ENCODE measurements around the gene MCOLN1. TPM values are rescaled to one million over a fixed set of nuclear protein-coding genes. Genes with fewer than 3 reads are reported as not detected.

The MCOLN1 gene
- total and polyA plus RNA-seq, 2 of the 4 experiments (the other 2 are of a cell fraction) = 3.4 to 19.6 TPM

GRCh38 chr19:7526059-7526929, 3.9 kb downstream of the MCOLN1 start:
- Histone ChIP-seq H3K27ac (ENCODE audit: insufficient read depth, low read length) (no peak overlapping the region), H3K4me3 (ENCODE audit: insufficient read depth, low read depth, low read length) (no peak overlapping the region), H3K4me2 (ENCODE audit: low read depth, low read length) (no peak overlapping the region), H3K18ac (ENCODE audit: low read depth, low read length) (no peak overlapping the region), H3K9me3 (ENCODE audit: control insufficient read depth, insufficient read depth, low read length) (no peaks in the 10 kb centered on the region), H2AK5ac (ENCODE audit: low read depth, low read length) (no peak overlapping the region), H3K56ac (ENCODE audit: extremely low read depth, insufficient read depth, low read length) (no peak overlapping the region; the same call in 1 of the 2 replicates), H3K27me3 (ENCODE audit: control insufficient read depth, insufficient read depth, low read length) (no peaks in the 10 kb centered on the region), H2BK5ac (ENCODE audit: low read depth, low read length, poor library complexity, severe bottlenecking) (no peak overlapping the region), H3K36me3 (ENCODE audit: control insufficient read depth, insufficient read depth, low read length) (peaks cover 15% of the 10 kb centered on the region), H2AFZ (replicated peaks; ENCODE audit: low read length, poor library complexity) (no peak overlapping the region), H3K4ac (ENCODE audit: low read depth, low read length) (no peak overlapping the region), H4K8ac (ENCODE audit: low read depth in 2 of 2, low read length in 2 of 2) (no peak overlapping the region), H2BK15ac (ENCODE audit: low read depth, low read length) (no peak overlapping the region), H3K14ac (replicated peaks; ENCODE audit: low read depth, low read length) (no peak overlapping the region), H3K4me1 (ENCODE audit: control insufficient read depth, insufficient read depth, low read length) (peaks cover 2% of the 10 kb centered on the region; the same call in 1 of the 2 replicates), H4K5ac (ENCODE audit: low read depth, low read length) (no peak overlapping the region), H2AK9ac (replicated peaks; ENCODE audit: low read depth, low read length, poor library complexity) (no peak overlapping the region), H2BK120ac (ENCODE audit: low read depth, low read length) (no peak overlapping the region), H3K23ac (ENCODE audit: low read depth, low read length) (no peak overlapping the region), H3K79me1 (ENCODE audit: low read depth in 1 of 2, low read length in 2 of 2) (peaks cover 7 to 22% of the 10 kb centered on the region in 2 experiments), H4K91ac (ENCODE audit: insufficient read depth, low read depth, low read length) (no peak overlapping the region), H2BK20ac (ENCODE audit: low read depth, low read length) (no peak overlapping the region), H3K9me1 (ENCODE audit: insufficient read depth, low read length) (no peaks in the 10 kb centered on the region), H3K9ac (ENCODE audit: low read depth, low read length) (no peak overlapping the region), H4K20me1 (ENCODE audit: insufficient read depth, low read length) (no peaks in the 10 kb centered on the region)
- in situ Hi-C loops (cut with MboI; ENCODE audit: low sequenced_read_pairs) = no loop called here
- TF ChIP-seq ELK1 (IDR thresholded peaks at IDR 0.05; ENCODE audit: borderline replicate concordance, low read depth, low read length) = no peak
- no peak for TF ChIP-seq BHLHE40 (IDR thresholded peaks at IDR 0.05; ENCODE audit: low read depth, low read length)
- no peak for TF ChIP-seq SMC3 (IDR thresholded peaks at IDR 0.05; ENCODE audit: low read depth, low read length)
- TF ChIP-seq MXI1 (IDR thresholded peaks at IDR 0.05; ENCODE audit: borderline replicate concordance, low read depth, low read length) = no peak
- TF ChIP-seq POLR2A (IDR thresholded peaks at IDR 0.05; ENCODE audit: low read depth, low read length) = no peak
- TF ChIP-seq MAZ (IDR thresholded peaks at IDR 0.05; ENCODE audit: borderline replicate concordance, low read depth, low read length) = no peak
- ATAC-seq (ENCODE audit: low read depth) (no peak), DNase-seq (no peak)
- intact Hi-C loops (cut with micrococcal nuclease) = no loop called here
- no TSS peak for BruUV-seq (replicated peaks)
- ChIA-PET POLR2A (ENCODE audit: unreplicated experiment) (no interaction called here), CTCF (interaction anchor here (0.6 kb wide), 1 partner anchor 173 kb away, joined by 3 read pairs; no protein-coding TSS in a partner anchor)
- WGBS, 2 experiments (ENCODE audit: extremely low coverage in 2 of 2, insufficient read length in 1 of 2) = 84% methylated on average over 8 of the region's 31 CpGs; no CpG with 5 or more reads in 1 of the 2 experiments
- dilution Hi-C loops (cut with HindIII; ENCODE audit: low sequenced_read_pairs, unreplicated experiment) = no loop called here

Data from IMR-90 (cell line).